Measurements from ENCODE around the gene OLFM2. TPM values are rescaled to one million over a fixed set of nuclear protein-coding genes. Genes with fewer than 3 reads are reported as not detected.

OLFM2 gene
- total RNA-seq, 2 donors from 2014 or later: 3.1 to 11.9 TPM

- DNase-seq (no peak), ATAC-seq (no peak)
- Histone ChIP-seq H3K4me1 (no peaks in the 10 kb centered on the region), H3K27ac (no peak overlapping the region), H3K36me3 (replicated peaks in 1 of 2; ENCODE audit: insufficient read depth in 1 of 2, low read depth in 2 of 2) (peaks cover 0 to 19% of the 10 kb centered on the region in 2 donors), H3K9me3 (no peaks in the 10 kb centered on the region), H3K4me3 (no peak overlapping the region), H3K27me3 (no peaks in the 10 kb centered on the region)
- WGBS, 2 donors: 96 to 99% methylated on average over 14 to 21 of the region's 21 CpGs
- intact Hi-C loops (cut with DNase I): no loop called here
- TF ChIP-seq CTCF (IDR thresholded peaks at IDR 0.05) (no peak), POLR2A (IDR thresholded peaks at IDR 0.05) (no peak)
Measured at GRCh38 chr19:9811139-9811538, 125.2 kb downstream of the OLFM2 start.

- WGBS, 2 donors: 88 to 96% methylated on average over 11 of the region's 11 CpGs
- intact Hi-C loops (cut with DNase I): no loop called here
- no peaks in the 10 kb centered on the region for H3K4me1 ChIP-seq
- no peak for ATAC-seq
- H3K36me3 ChIP-seq (replicated peaks in 1 of 2; ENCODE audit: insufficient read depth in 1 of 2, low read depth in 2 of 2): peaks cover 0 to 19% of the 10 kb centered on the region in 2 donors
- no peak overlapping the region for H3K4me3 ChIP-seq
- H3K9me3 ChIP-seq: no peaks in the 10 kb centered on the region
- DNase-seq: no peak
- no peaks in the 10 kb centered on the region for H3K27me3 ChIP-seq
- no peak overlapping the region for H3K27ac ChIP-seq
- no peak for TF ChIP-seq POLR2A (IDR thresholded peaks at IDR 0.05)
- TF ChIP-seq CTCF (IDR thresholded peaks at IDR 0.05): no peak
Measured at GRCh38 chr19:9808855-9809824, 127.2 kb downstream of the OLFM2 start.

- intact Hi-C loops (cut with DNase I): no loop called here
- TF ChIP-seq CTCF (IDR thresholded peaks at IDR 0.05) (no peak), POLR2A (IDR thresholded peaks at IDR 0.05) (no peak)
- no peak overlapping the region for H3K4me3 ChIP-seq
- H3K9me3 ChIP-seq: no peaks in the 10 kb centered on the region
- no peaks in the 10 kb centered on the region for H3K4me1 ChIP-seq
- no peak overlapping the region for H3K27ac ChIP-seq
- ATAC-seq: no peak
- H3K36me3 ChIP-seq (replicated peaks in 1 of 2; ENCODE audit: insufficient read depth in 1 of 2, low read depth in 2 of 2): peaks cover 0 to 19% of the 10 kb centered on the region in 2 donors
- no peak for DNase-seq
- 96 to 100% methylated on average over 3 of the region's 3 CpGs for WGBS, 2 donors
- no peaks in the 10 kb centered on the region for H3K27me3 ChIP-seq
Measured at GRCh38 chr19:9806803-9807202, 129.5 kb downstream of the OLFM2 start.

Small RNA genes within 50 kb of the gene (small RNA-seq; reads per million reads assigned to genes)
- gene RF00156: not detected

Other genes with a start within 250 kb of the OLFM2 start
- 1 to 10 TPM; 4.0 to 4.7 TPM for gene ZNF846, start 167.8 kb downstream of the OLFM2 start, total RNA-seq
- gene FBXL12, start 117.4 kb downstream of the OLFM2 start, total RNA-seq: 10 to 100 TPM; 16.1 to 25.4 TPM
- gene UBL5, start 108.6 kb downstream of the OLFM2 start, total RNA-seq: 100 to 1,000 TPM; 113 to 120 TPM
- gene PIN1, start 101.2 kb downstream of the OLFM2 start, total RNA-seq: 10 to 100 TPM; 22.7 to 27.0 TPM
- gene COL5A3, start 74.0 kb upstream of the OLFM2 start, total RNA-seq: 1 to 10 TPM; 3.4 to 9.6 TPM
- not detected for gene RDH8, start 77.0 kb upstream of the OLFM2 start, total RNA-seq
- gene SHFL, start 149.8 kb upstream of the OLFM2 start, total RNA-seq: 10 to 100 TPM; 19.1 to 21.0 TPM
- not detected for gene ANGPTL6, start 166.2 kb upstream of the OLFM2 start, total RNA-seq
- 10 to 100 TPM; 11.5 to 14.0 TPM for gene PPAN, start 169.8 kb upstream of the OLFM2 start, total RNA-seq
- gene P2RY11, start 175.2 kb upstream of the OLFM2 start, total RNA-seq: 1 to 10 TPM; 2.9 to 3.6 TPM
- 100 to 1,000 TPM; 192 to 209 TPM for gene EIF3G, start 183.4 kb upstream of the OLFM2 start, total RNA-seq